HL-60 (cell line): Measurements from ENCODE around the gene AKNA.

Experiments
- DNase-seq, 2 experiments: peaks; one replicate each; pipeline ENCODE4 v3.0.0-alpha.2; 2010 to 2020; ENCODE audit warnings: low read depth in 1 of 2, low spot score in 1 of 2
- H3K27ac ChIP-seq: fragments of 250-450 bp; sonication (Bioruptor Pico); replicated peaks from 2 replicates; pipeline ENCODE4 v1.5.1; 2020; ENCODE audit warnings: mild to moderate bottlenecking, moderate library complexity
- H3K27me3 ChIP-seq: fragments of 250-450 bp; sonication (Bioruptor Pico); 2 replicates; pipeline ENCODE4 v1.5.1; 2021; ENCODE audit warnings: mild to moderate bottlenecking, moderate library complexity; ENCODE audit not compliant: insufficient read depth, poor library complexity, severe bottlenecking
- H3K4me3 ChIP-seq: replicated peaks from 2 replicates; pipeline ENCODE4 v1.5.1; 2011; ENCODE audit warnings: mild to moderate bottlenecking, control low read depth, low read length; ENCODE audit not compliant: insufficient read depth
- GABPA ChIP-seq: IDR thresholded peaks from 2 replicates; pipeline ENCODE4 v1.6.1; 2012; ENCODE audit warnings: low read depth
- POLR2AphosphoS5 ChIP-seq: IDR thresholded peaks from 2 replicates; pipeline ENCODE4 v1.6.1; 2012; ENCODE audit warnings: low read depth
- SPI1 ChIP-seq: IDR thresholded peaks from 2 replicates; pipeline ENCODE4 v1.6.1; 2012; ENCODE audit warnings: low read depth, mild to moderate bottlenecking, borderline replicate concordance
- TF ChIP-seq, protein P1 (sequence below): IDR thresholded peaks from 2 replicates; pipeline ENCODE4 v1.6.1; 2012; ENCODE audit warnings: low read depth; ENCODE audit not compliant: insufficient replicate concordance
- TF ChIP-seq, protein P2 (sequence below): IDR thresholded peaks from one replicate; pipeline ENCODE4 v1.5.1; 2011; ENCODE audit warnings: low read length, control low read depth, inconsistent platforms; ENCODE audit not compliant: insufficient read depth

AKNA gene

DNA sequence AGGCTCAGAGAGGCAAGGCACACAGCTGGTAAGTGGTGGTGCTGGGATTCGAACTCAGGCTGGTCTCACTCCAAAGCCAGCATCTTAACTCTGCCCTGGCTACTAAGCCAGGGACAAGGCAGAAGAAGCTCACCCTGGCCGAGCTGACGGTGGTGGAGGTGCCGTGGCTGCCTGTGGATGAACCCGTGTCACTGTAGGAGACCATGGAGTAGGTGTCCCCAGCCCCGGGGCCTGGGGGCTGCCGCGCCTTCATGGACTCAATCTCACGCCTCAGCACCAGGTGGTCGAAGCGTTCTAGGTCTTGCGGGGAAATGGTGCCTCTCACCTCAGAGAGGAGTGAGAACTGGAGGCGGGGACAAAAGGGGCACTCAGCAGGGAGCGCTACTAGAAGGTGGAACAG is 35.4 kb upstream of the AKNA start:
- peaks cover 2% of the 10 kb centered on the region for H3K27me3 ChIP-seq
- DNase-seq, result no peak
- no peak overlapping the region for H3K27ac ChIP-seq
- TF ChIP-seq GABPA (no peak), SPI1 (no peak), POLR2AphosphoS5 (no peak)
- TF ChIP-seq, protein P1, sequence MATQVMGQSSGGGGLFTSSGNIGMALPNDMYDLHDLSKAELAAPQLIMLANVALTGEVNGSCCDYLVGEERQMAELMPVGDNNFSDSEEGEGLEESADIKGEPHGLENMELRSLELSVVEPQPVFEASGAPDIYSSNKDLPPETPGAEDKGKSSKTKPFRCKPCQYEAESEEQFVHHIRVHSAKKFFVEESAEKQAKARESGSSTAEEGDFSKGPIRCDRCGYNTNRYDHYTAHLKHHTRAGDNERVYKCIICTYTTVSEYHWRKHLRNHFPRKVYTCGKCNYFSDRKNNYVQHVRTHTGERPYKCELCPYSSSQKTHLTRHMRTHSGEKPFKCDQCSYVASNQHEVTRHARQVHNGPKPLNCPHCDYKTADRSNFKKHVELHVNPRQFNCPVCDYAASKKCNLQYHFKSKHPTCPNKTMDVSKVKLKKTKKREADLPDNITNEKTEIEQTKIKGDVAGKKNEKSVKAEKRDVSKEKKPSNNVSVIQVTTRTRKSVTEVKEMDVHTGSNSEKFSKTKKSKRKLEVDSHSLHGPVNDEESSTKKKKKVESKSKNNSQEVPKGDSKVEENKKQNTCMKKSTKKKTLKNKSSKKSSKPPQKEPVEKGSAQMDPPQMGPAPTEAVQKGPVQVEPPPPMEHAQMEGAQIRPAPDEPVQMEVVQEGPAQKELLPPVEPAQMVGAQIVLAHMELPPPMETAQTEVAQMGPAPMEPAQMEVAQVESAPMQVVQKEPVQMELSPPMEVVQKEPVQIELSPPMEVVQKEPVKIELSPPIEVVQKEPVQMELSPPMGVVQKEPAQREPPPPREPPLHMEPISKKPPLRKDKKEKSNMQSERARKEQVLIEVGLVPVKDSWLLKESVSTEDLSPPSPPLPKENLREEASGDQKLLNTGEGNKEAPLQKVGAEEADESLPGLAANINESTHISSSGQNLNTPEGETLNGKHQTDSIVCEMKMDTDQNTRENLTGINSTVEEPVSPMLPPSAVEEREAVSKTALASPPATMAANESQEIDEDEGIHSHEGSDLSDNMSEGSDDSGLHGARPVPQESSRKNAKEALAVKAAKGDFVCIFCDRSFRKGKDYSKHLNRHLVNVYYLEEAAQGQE, result no peak
- TF ChIP-seq, protein P2, sequence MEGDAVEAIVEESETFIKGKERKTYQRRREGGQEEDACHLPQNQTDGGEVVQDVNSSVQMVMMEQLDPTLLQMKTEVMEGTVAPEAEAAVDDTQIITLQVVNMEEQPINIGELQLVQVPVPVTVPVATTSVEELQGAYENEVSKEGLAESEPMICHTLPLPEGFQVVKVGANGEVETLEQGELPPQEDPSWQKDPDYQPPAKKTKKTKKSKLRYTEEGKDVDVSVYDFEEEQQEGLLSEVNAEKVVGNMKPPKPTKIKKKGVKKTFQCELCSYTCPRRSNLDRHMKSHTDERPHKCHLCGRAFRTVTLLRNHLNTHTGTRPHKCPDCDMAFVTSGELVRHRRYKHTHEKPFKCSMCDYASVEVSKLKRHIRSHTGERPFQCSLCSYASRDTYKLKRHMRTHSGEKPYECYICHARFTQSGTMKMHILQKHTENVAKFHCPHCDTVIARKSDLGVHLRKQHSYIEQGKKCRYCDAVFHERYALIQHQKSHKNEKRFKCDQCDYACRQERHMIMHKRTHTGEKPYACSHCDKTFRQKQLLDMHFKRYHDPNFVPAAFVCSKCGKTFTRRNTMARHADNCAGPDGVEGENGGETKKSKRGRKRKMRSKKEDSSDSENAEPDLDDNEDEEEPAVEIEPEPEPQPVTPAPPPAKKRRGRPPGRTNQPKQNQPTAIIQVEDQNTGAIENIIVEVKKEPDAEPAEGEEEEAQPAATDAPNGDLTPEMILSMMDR, result no peak
- H3K4me3 ChIP-seq, result no peak overlapping the region

DNA sequence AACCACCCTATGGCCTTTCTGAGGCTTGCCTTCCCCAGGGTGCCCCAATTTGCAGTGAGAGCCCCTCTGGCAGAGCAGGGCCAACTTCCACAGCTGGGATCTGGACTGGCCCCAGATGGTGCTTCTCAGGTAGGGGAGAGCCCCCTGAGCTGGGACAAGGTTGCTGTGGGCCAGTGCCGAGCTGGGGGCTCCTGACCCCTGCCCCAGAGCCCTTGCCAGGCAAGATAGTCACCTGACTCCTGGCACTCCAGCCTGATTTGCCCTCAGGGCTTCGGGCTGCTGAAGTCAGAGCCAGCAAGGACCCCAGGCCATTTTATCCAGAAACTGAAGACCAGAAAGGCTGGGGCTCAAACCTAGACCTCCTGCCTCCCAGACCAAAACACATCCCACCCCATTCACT is 33.4 kb upstream of the AKNA start:
- H3K27me3 ChIP-seq, result peaks cover 2% of the 10 kb centered on the region
- DNase-seq, result no peak
- H3K4me3 ChIP-seq, result no peak overlapping the region

DNA sequence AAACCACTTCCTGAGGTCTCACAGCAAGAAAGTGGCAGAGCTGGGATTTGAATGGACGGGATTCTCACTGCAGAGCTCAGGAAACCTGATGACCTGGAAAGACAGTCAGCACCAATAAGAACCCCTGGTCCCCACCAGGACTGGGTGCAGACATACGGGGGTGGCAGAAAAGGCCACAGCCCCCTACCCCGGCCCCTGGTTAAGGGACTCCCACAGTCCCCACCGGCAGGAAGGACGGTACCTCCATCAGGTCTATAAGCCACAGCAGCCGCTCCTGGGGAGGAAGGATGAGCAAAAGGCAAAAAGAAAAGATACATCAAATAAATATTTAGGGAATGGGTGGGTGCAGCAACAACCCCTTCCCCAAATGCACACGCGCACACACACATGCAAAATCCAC is 32.0 kb upstream of the AKNA start:
- no peak overlapping the region for H3K4me3 ChIP-seq
- TF ChIP-seq SPI1 (no peak), POLR2AphosphoS5 (no peak), GABPA (no peak)
- TF ChIP-seq, protein P1, result no peak
- TF ChIP-seq, protein P2, result no peak

More for the DNA sequence above, 33.4 kb upstream of the AKNA start:
- TF ChIP-seq GABPA (no peak), POLR2AphosphoS5 (no peak), SPI1 (no peak)
- TF ChIP-seq, protein P1, result no peak
- TF ChIP-seq, protein P2, result no peak
- H3K27ac ChIP-seq, result no peak overlapping the region

More for the DNA sequence above, 32.0 kb upstream of the AKNA start:
- no peak overlapping the region for H3K27ac ChIP-seq
- no peak for DNase-seq
- H3K27me3 ChIP-seq, result peaks cover 2% of the 10 kb centered on the region
